Right cardiac atrium (tissue), 5 donors: ENCODE measurements around the gene MT1F. TPM values are rescaled to one million over a fixed set of nuclear protein-coding genes. Genes with fewer than 3 reads are reported as not detected.

Experiments used
- ATAC-seq, 2 donors: fragments of 200-7000 bp; cut with Tn5 transposase; one replicate each; pipeline versions ENCODE4 v1.8.0 to v1.9.1; 2020; ENCODE audit warnings: moderate library complexity in 2 of 2, mild to moderate bottlenecking in 1 of 2
- DNase-seq, 3 donors: peaks; one replicate each; pipeline ENCODE4 v3.0.0-alpha.2; 2020
- H3K27ac ChIP-seq: one replicate; pipeline ENCODE4 v1.5.1; 2013; ENCODE audit warnings: mild to moderate bottlenecking, low read length, control low read depth, moderate library complexity
- H3K27me3 ChIP-seq: one replicate; pipeline ENCODE4 v1.6.1; 2013; ENCODE audit not compliant: control insufficient read depth, insufficient read depth
- H3K4me1 ChIP-seq: one replicate; pipeline ENCODE4 v1.6.1; 2013; ENCODE audit warnings: low read length; ENCODE audit not compliant: control insufficient read depth, insufficient read depth
- H3K4me3 ChIP-seq: one replicate; pipeline ENCODE4 v1.5.1; 2013; ENCODE audit warnings: low read length, control low read depth
- H3K9me3 ChIP-seq: one replicate; pipeline ENCODE4 v1.6.1; 2013; ENCODE audit warnings: low read length; ENCODE audit not compliant: control insufficient read depth
- WGBS: extraction: QIAGEN DNeasy Blood & Tissue Kit; methylation state at CpG from one replicate; pipeline ENCODE4 v1.1.7; 2013; 5-methylcytosine and 5-hydroxymethylcytosine counted together
- intact Hi-C, 4 donors: fragments of 100-400 bp; cut with DNase I; formaldehyde crosslinking; loops; one replicate each; pipeline versions ENCODE4 v1.11.0 to v1.14.0; 2022 to 2023
- polyA plus RNA-seq: library from polyadenylated mRNA; stranded (reverse); fragments of 200-250 nt; gene quantifications from one replicate; pipeline ENCODE4 v1.2.3, GENCODE V29; 2013
- total RNA-seq, 4 donors: library from RNA; stranded (reverse); fragmentation: NEBNext Ultra II Directional; extraction: Animal tissue kit (Norgen Biotek cat#: 25700); gene quantifications; one replicate each; pipeline ENCODE4 v1.2.1, GENCODE V29; 2021
- donor health status: healthy with polysubstance abuse.
- donor health status: DM: no; HTN: yes; CAD: no.
- donor health status: DM: no; HTN: no; CAD: no.
- donor health status: DM: no; HTN: yes; CAD: no; lungs with severe emphysema.
- donor health status: DM: yes; HTN: yes; CAD: no.

The MT1F gene
- total and polyA plus RNA-seq, 5 donors = 1.3 to 3.9 (median 3.5) TPM

DNA sequence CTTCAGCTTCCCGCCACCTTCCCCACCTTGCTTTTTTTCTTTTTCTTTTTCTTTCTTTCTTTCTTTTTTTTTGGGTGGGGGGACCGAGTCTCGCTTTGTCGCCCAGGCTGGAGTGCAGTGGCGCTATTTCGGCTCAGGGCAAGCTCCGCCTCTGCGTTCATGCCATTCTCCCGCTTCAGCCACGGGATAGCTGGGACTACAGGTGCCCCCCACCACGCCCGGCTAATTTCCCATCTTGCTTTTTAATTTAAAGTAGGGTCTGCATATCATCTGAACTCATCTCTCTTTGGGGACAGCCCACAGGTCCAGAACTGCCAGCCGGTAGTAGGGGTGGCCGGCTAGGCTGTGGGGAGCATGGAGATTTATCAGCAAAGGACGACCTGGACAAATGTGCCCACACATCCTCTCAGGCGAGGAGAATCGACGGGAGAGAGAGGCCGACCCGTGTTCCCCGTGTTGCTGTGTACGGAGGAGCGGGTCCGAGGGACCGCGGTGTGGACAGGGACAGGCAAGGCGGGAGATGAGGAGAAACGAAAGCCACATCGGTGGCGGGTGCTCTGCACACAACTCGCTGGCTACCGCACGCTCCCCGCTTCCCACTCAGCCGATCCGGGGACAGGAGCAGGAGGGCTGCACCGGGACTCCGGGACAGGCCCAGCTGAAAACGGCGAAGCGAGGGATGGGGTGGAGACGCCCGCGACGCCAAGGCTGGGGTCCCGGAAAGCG, 22.9 kb upstream of the MT1F start:
- Histone ChIP-seq H3K27me3 (no peaks in the 10 kb centered on the region), H3K4me1 (peaks cover 1% of the 10 kb centered on the region), H3K9me3 (no peaks in the 10 kb centered on the region), H3K4me3 (peak overlapping the region; percentile 5), H3K27ac (no peak overlapping the region)
- DNase-seq (peak in 1 of 3 donors; percentile 27), ATAC-seq (no peak)
- intact Hi-C loops = no loop called here
- WGBS = 26% methylated on average over 47 of the region's 47 CpGs

DNA sequence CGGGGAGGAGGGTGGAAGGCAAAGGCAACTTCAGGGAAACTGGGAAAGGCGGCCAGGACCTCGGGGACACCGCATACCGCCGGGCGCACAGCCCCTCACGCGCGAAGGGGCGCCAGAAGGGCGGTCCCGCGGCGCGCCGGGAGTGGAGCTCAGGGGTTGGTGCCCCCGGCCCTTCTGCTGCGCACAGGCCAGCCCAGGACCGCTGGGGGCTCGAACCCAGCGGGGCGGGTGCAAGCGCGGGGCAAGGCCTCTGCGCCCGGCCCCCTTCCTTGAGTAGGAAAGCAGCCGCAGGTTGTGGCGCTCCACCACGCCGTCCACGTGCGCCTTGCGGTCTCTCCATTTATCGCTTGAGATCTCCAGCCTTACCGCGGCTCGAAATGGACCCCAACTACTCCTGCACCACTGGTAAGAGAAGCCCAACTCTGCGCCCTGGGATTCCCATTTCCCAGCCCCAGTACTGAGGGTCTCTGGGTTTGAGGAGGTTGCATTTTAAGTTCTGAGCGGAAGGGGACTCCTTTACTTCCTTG, 22.3 kb upstream of the MT1F start:
- H3K9me3 ChIP-seq = no peaks in the 10 kb centered on the region
- no peaks in the 10 kb centered on the region for H3K27me3 ChIP-seq
- 15% methylated on average over 40 of the region's 40 CpGs for WGBS
- no peak overlapping the region for H3K27ac ChIP-seq
- ATAC-seq (no peak), DNase-seq (no peak)
- H3K4me1 ChIP-seq = peaks cover 1% of the 10 kb centered on the region
- H3K4me3 ChIP-seq = peak overlapping the region; percentile 5
- intact Hi-C loops = no loop called here

DNA sequence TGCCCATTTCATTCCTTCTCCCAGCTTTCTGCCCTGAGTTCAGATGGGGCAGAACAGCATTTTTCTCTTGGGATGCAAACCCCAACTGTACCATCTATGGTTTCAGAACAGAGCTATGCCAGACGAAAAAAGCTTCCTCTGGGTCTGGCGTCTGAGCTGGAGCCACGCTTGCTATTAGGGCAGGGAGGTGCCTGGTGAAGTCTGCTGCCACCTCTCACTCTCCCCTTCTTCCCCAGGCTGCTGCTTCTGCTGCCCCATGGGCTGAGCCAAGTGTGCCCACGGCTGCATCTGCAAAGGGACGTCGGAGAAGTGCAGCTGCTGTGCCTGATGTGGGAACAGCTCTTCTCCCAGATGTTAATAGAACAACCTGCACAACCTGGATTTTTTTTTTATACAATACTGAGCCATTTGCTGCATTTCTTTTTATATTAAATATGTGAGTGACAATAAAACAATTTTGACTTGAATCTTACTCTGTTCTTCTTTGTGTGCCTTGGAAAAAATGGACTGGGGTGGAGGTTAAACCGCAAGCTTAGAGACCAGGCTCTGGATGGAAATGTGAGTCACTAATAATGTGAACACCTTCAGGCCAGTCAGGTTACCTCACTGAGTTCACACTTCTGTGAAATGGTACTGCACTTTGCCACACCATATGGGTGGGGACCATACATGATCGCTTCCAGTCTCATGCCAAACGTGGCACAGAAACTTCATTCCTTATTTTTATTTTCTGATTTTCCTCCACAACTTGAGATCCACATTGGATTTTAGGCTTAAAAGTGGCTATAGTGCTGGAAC, 20.9 kb upstream of the MT1F start:
- Histone ChIP-seq H3K9me3 (no peaks in the 10 kb centered on the region), H3K4me3 (no peak overlapping the region), H3K4me1 (peaks cover 1% of the 10 kb centered on the region), H3K27me3 (no peaks in the 10 kb centered on the region), H3K27ac (no peak overlapping the region)
- no peak for DNase-seq
- 50% methylated on average over 9 of the region's 9 CpGs for WGBS
- no peak for ATAC-seq
- intact Hi-C loops = no loop called here

DNA sequence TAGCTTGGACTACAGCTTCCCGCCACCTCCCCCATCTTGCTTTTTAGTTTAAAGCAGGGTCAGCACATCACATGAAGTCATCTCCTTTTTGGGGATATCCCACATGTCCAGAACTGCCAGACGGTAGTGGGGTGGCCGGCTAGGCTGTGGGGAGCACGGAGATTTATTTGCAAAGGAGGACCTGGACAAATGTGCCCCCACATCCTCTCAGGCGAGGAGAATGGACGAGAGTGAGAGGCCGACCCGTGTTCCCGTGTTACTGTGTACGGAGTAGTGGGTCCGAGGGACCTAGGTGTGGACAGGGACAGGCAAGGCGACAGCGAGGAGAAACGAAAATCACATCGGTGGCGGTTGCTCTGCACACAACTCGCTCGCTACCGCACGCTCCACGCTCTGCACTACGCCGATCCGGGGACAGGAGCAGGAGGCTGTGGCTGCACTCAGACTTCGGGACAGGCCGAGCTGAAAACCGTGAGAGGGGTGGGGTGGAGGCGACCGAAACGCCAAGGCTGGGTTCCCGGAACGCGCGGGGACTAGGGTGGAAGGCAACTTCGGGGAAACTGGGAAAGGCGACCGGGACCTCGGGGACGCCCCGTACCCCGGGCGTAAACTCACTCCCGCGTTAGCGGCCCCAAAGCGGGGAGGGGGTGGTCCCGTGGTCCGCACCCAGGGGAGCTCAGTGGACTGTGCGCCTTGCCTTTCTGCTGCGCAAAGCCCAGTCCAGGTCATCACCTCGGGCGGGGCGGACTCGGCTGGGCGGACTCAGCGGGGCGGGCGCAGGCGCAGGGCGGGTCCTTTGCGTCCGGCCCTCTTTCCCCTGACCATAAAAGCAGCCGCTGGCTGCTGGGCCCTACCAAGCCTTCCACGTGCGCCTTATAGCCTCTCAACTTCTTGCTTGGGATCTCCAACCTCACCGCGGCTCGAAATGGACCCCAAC, 19.7 kb upstream of the MT1F start, which contains the start of gene MT1A:
TSS of gene MT1A (plus strand) at position 853 of the 937 bp plus-strand sequence. CDS start at position 926, 73 bp downstream.
- intact Hi-C loops = no loop called here
- peak within 1 kb of the TSS; percentile 3 for H3K27ac ChIP-seq
- 7% methylated on average over 68 of the region's 68 CpGs for WGBS
- peak; percentile 91 for ATAC-seq
- H3K4me1 ChIP-seq = peaks cover 1% of the 10 kb centered on the region
- H3K9me3 ChIP-seq = no peaks in the 10 kb centered on the region
- H3K27me3 ChIP-seq = no peaks in the 10 kb centered on the region
- peak; percentile 91 to 95 (median 93) for DNase-seq
- peak within 1 kb of the TSS; percentile 51 for H3K4me3 ChIP-seq

DNA sequence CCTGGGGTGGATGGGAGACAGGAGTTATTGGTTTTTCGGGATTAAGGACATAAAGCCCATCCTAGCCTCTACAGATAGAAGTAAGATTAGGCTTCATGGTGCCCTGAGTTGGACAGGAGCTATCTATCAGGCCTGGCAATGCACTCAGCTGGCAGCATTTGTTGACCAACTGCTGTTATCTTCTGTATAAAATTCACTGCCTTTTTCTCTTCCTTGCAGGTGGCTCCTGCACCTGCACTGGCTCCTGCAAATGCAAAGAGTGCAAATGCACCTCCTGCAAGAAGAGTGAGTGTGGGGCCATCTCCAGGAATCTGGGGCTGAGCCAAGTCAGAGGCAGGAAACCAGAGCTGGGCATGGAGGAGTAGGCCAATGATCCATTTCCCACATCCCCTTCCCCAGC, 18.7 kb upstream of the MT1F start:
- H3K27me3 ChIP-seq = no peaks in the 10 kb centered on the region
- intact Hi-C loops = no loop called here
- H3K27ac ChIP-seq = no peak overlapping the region
- H3K9me3 ChIP-seq = no peaks in the 10 kb centered on the region
- no peak for DNase-seq
- 66% methylated on average over 1 of the region's 1 CpG for WGBS
- ATAC-seq = no peak
- peaks cover 1% of the 10 kb centered on the region for H3K4me1 ChIP-seq
- no peak overlapping the region for H3K4me3 ChIP-seq

DNA sequence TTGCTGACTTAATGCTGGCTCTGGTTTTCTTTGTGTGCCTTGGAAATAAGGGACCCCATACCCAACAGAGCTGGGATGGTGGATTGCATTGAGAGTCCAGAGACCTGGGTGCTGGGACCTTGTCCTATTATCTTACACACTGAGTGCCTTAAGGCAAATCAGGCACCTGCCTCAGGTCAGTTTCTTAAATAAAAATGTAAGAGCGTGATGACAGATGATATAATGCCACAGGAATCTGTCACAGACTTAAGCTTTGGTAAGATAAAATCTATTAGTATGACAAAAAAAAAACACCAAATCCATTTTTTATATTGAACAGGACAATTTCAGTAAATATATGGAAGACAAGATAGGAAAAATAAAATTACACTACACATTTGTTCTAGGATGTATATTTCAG, 17.7 kb upstream of the MT1F start:
- Histone ChIP-seq H3K4me1 (peaks cover 1% of the 10 kb centered on the region), H3K9me3 (no peaks in the 10 kb centered on the region), H3K4me3 (no peak overlapping the region), H3K27ac (no peak overlapping the region), H3K27me3 (no peaks in the 10 kb centered on the region)
- no peak for ATAC-seq
- no peak for DNase-seq
- intact Hi-C loops = no loop called here
- WGBS = 81% methylated on average over 1 of the region's 1 CpG

DNA sequence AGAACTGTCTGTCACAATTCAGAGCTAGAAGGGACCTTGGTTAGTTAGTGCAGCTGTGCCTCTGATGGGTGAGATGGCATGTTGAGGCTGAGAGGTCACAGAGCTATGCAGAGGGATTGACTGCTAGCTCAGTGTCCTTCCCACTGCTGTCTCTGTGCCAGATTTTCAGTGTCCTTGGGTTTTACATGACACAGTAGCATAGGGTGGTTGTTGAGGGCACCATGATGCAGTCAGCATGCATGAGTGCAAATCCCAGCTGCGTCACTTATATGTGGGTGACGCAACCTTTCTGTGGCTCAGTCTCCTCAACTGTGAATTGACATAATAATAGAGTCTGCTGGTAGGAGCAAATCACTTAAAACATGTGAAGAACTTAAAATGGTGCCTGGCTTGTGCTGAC, 16.6 kb upstream of the MT1F start:
- no peak for DNase-seq
- 95% methylated on average over 2 of the region's 2 CpGs for WGBS
- Histone ChIP-seq H3K27me3 (no peaks in the 10 kb centered on the region), H3K9me3 (no peaks in the 10 kb centered on the region), H3K27ac (no peak overlapping the region), H3K4me3 (no peak overlapping the region), H3K4me1 (peaks cover 1% of the 10 kb centered on the region)
- ATAC-seq = no peak
- intact Hi-C loops = no loop called here

DNA sequence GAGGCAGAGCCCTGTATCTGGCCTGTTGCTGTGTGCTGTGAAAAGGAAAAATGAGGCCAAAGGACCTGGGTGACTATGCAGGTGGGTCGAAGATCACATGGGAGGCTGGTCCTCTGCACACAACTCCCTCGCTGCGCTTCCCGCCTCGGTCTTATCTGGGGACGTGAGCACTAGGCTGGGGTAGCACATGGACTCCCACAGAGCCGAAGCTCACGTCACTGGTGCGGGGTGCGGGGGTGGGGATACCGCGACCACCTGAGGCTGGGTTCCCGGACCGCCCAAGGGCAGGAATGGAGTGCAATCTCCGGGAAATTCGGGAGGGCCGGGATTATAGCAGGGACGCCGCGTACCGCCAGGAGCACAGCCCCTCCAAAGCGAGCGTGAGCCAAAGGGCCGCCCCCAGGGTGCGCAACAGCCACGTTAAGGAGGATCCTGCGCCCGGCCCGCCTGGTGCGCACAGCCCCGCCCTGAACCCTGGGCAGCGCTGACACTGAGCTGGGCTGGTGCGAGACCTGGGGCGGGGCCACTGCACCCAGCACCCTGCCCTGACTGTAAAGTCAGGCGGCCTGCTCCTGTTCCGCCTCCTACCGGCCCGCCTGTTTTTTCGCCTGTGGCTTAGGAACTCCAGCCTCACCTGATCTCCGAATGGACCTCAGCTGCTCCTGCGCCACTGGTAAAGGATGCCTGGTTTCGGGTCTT, 14.5 kb upstream of the MT1F start:
- intact Hi-C loops = no loop called here
- peaks cover 1% of the 10 kb centered on the region for H3K4me1 ChIP-seq
- H3K27ac ChIP-seq = no peak overlapping the region
- H3K9me3 ChIP-seq = no peaks in the 10 kb centered on the region
- no peaks in the 10 kb centered on the region for H3K27me3 ChIP-seq
- H3K4me3 ChIP-seq = peak overlapping the region; percentile 17
- peak; percentile 93 to 94 for ATAC-seq
- peak; percentile 84 to 93 (median 89) for DNase-seq
- 4% methylated on average over 42 of the region's 42 CpGs for WGBS

DNA sequence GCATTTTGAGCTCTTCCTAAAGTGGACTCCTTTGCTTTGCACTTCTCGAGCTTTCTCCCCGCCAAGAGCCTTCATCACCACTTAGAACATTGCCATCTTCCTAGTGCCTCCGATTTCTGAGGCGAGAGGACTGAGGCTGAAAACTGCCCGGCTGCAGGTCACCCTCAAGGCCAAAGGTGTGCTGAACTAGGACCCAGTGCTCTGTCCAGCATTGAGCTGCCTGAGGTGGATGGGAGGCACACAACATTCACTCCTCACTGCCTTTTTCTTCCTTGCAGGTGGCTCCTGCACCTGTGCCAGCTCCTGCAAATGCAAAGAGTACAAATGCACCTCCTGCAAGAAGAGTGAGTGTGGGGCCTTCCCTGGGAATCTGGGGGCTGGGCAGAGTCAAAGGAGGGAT, 13.9 kb upstream of the MT1F start:
- Histone ChIP-seq H3K9me3 (no peaks in the 10 kb centered on the region), H3K27ac (no peak overlapping the region), H3K4me1 (no peaks in the 10 kb centered on the region), H3K4me3 (no peak overlapping the region), H3K27me3 (no peaks in the 10 kb centered on the region)
- DNase-seq (no peak), ATAC-seq (no peak)
- intact Hi-C loops = no loop called here
- 50% methylated on average over 5 of the region's 5 CpGs for WGBS

DNA sequence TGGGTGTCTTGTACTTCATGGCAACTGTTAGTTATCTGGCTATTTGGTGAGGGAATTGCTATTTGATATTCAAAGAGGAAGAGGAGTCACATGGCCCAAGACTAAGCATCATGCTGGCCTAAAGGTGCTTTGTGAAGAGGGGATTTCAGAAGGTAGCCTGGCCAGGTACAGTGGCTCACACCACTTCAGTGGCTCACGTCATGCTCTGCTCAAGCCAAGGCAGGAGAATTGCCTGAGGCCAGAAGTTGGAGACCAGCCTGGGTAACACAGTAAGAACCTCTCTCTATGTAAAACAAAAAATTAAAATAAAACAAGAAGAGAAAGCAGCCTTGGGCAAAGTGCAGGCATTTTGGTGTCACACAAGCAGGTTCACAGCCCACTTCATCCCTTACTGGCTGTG, 12.4 kb upstream of the MT1F start:
- intact Hi-C loops = no loop called here
- ATAC-seq (no peak), DNase-seq (no peak)
- Histone ChIP-seq H3K27me3 (no peaks in the 10 kb centered on the region), H3K4me1 (no peaks in the 10 kb centered on the region), H3K27ac (no peak overlapping the region), H3K4me3 (no peak overlapping the region), H3K9me3 (no peaks in the 10 kb centered on the region)
- WGBS = 88% methylated on average over 1 of the region's 1 CpG
